ENCODE results near the gene SZRD1. TPM values are rescaled to one million over a fixed set of nuclear protein-coding genes. Genes with fewer than 3 reads are reported as not detected.

SZRD1 gene
- total and polyA plus RNA-seq, 2 of the 4 experiments (the other 2 are of a cell fraction): 119 to 149 TPM

- H2AK9ac ChIP-seq (replicated peaks; ENCODE audit: low read depth, low read length, poor library complexity): no peak overlapping the region
- ChIA-PET CTCF (interaction anchor here (0.7 to 0.9 kb wide), 2 partner anchors 68 to 79 kb away, joined by 3 read pairs; partner anchors contain the start of gene NECAP2), POLR2A (ENCODE audit: unreplicated experiment) (interaction anchor here (0.6 kb wide), 1 partner anchor 110 kb away, joined by 9 read pairs; no protein-coding TSS in a partner anchor)
- H3K4ac ChIP-seq (ENCODE audit: low read depth, low read length): peak overlapping the region; percentile 85
- no peaks in the 10 kb centered on the region for H3K9me3 ChIP-seq (ENCODE audit: control insufficient read depth, insufficient read depth, low read length)
- H3K23ac ChIP-seq (ENCODE audit: low read depth, low read length): peak overlapping the region; percentile 77
- H2BK5ac ChIP-seq (ENCODE audit: low read depth, low read length, poor library complexity, severe bottlenecking): peak overlapping the region; percentile 67
- no peaks in the 10 kb centered on the region for H3K36me3 ChIP-seq (ENCODE audit: control insufficient read depth, insufficient read depth, low read length)
- peak overlapping the region; percentile 29 for H3K4me2 ChIP-seq (ENCODE audit: low read depth, low read length)
- peak overlapping the region; percentile 50; the same call in 1 of the 2 replicates for H4K5ac ChIP-seq (ENCODE audit: low read depth, low read length)
- DNase-seq: peak; percentile 62
- peak overlapping the region; percentile 65; the same call in 1 of the 3 replicates for H2BK15ac ChIP-seq (ENCODE audit: low read depth, low read length)
- TF ChIP-seq, protein P1, sequence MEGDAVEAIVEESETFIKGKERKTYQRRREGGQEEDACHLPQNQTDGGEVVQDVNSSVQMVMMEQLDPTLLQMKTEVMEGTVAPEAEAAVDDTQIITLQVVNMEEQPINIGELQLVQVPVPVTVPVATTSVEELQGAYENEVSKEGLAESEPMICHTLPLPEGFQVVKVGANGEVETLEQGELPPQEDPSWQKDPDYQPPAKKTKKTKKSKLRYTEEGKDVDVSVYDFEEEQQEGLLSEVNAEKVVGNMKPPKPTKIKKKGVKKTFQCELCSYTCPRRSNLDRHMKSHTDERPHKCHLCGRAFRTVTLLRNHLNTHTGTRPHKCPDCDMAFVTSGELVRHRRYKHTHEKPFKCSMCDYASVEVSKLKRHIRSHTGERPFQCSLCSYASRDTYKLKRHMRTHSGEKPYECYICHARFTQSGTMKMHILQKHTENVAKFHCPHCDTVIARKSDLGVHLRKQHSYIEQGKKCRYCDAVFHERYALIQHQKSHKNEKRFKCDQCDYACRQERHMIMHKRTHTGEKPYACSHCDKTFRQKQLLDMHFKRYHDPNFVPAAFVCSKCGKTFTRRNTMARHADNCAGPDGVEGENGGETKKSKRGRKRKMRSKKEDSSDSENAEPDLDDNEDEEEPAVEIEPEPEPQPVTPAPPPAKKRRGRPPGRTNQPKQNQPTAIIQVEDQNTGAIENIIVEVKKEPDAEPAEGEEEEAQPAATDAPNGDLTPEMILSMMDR (conservative IDR thresholded peaks at IDR 0.05; ENCODE audit: low read depth, low read length): no peak
- TF ChIP-seq CEBPB (IDR thresholded peaks at IDR 0.05; ENCODE audit: low read depth, low read length): peak; percentile 77
- peaks cover 31% of the 10 kb centered on the region for H4K20me1 ChIP-seq (ENCODE audit: insufficient read depth, low read length)
- peak; percentile 8 for ATAC-seq (ENCODE audit: low read depth)
- H3K4me3 ChIP-seq (ENCODE audit: insufficient read depth, low read depth, low read length): no peak overlapping the region
- peak overlapping the region in 1 of 2 experiments; percentile 68; a peak in 2 of 4 replicates for H4K8ac ChIP-seq (ENCODE audit: low read depth in 2 of 2, low read length in 2 of 2)
- peaks cover 31% of the 10 kb centered on the region for H3K4me1 ChIP-seq (ENCODE audit: control insufficient read depth, insufficient read depth, low read length)
- H2AFZ ChIP-seq (replicated peaks; ENCODE audit: low read length, poor library complexity): no peak overlapping the region
- intact Hi-C loops (cut with micrococcal nuclease): no loop called here
- H2BK120ac ChIP-seq (ENCODE audit: low read depth, low read length): peak overlapping the region; percentile 75
- no TSS peak for BruUV-seq (replicated peaks)
- peak overlapping the region; percentile 73 for H3K14ac ChIP-seq (replicated peaks; ENCODE audit: low read depth, low read length)
- peak overlapping the region; percentile 80 for H2AK5ac ChIP-seq (ENCODE audit: low read depth, low read length)
- dilution Hi-C loops (cut with HindIII; ENCODE audit: low sequenced_read_pairs, unreplicated experiment): no loop called here
- peaks cover 28% of the 10 kb centered on the region for H3K9me1 ChIP-seq (ENCODE audit: insufficient read depth, low read length)
- peak overlapping the region; percentile 64 for H4K91ac ChIP-seq (ENCODE audit: insufficient read depth, low read depth, low read length)
- H3K27me3 ChIP-seq (ENCODE audit: control insufficient read depth, insufficient read depth, low read length): no peaks in the 10 kb centered on the region
- WGBS, 2 experiments (ENCODE audit: extremely low coverage in 2 of 2, insufficient read length in 1 of 2): 100% methylated on average over 1 of the region's 3 CpGs; no CpG with 5 or more reads in 1 of the 2 experiments
- peaks cover 6 to 47% of the 10 kb centered on the region in 2 experiments; a peak in 3 of 4 replicates for H3K79me1 ChIP-seq (ENCODE audit: low read depth in 1 of 2, low read length in 2 of 2)
- peak overlapping the region; percentile 67 for H3K27ac ChIP-seq (ENCODE audit: insufficient read depth, low read length)
- H2BK20ac ChIP-seq (ENCODE audit: low read depth, low read length): peak overlapping the region; percentile 83
- in situ Hi-C loops (cut with MboI; ENCODE audit: low sequenced_read_pairs): no loop called here
- H3K18ac ChIP-seq (ENCODE audit: low read depth, low read length): peak overlapping the region; percentile 0; the same call in 1 of the 2 replicates
- peak overlapping the region; percentile 48; the same call in 1 of the 2 replicates for H3K56ac ChIP-seq (ENCODE audit: extremely low read depth, insufficient read depth, low read length)
- peak overlapping the region; percentile 31; the same call in 1 of the 2 replicates for H3K9ac ChIP-seq (ENCODE audit: low read depth, low read length)
Measured at GRCh38 chr1:16372535-16373285, 5.7 kb downstream of the SZRD1 start.

All from IMR-90 (cell line).